HCT116 (cell line): ENCODE results near the gene WDR19. TPM values are rescaled to one million over a fixed set of nuclear protein-coding genes. Genes with fewer than 3 reads are reported as not detected.

Source experiments
- ATAC-seq: fragments of 200-7000 bp; cut with Tn5 transposase; 2 replicates; pipeline ENCODE4 v1.9.1; 2020; ENCODE audit warnings: mild to moderate bottlenecking, moderate library complexity
- BruUV-seq: library from RNA; stranded (reverse); fragments of 400-500 nt; replicated peaks from 2 replicates; lab custom pipeline; 2021; lab: Mats Ljungman, UMichigan
- CTCF ChIA-PET: fragments of 300-600 bp; sonication (Branson Sonifier 250); formaldehyde crosslinking; loops from one replicate; lab custom pipeline; 2021; ENCODE audit warnings: antibody characterized with exemption; lab: Charles Lee
- POLR2A ChIA-PET: fragments of 300-600, 350-600 bp; sonication (Branson Sonifier 250); formaldehyde crosslinking; loops from one replicate; lab custom pipeline; 2021; ENCODE audit warnings: antibody characterized with exemption; lab: Charles Lee
- RAD21 ChIA-PET, 2 experiments: fragments of 300-600 bp; sonication (Branson Sonifier 250); formaldehyde crosslinking; loops; one replicate each; lab custom pipeline; 2023; ENCODE audit warnings: low total read pairs in 2 of 2; ENCODE audit not compliant: uncharacterized antibody in 2 of 2, unreplicated experiment in 2 of 2, low non-redundant PET in 1 of 2; lab: Charles Lee
- DNase-seq: peaks from one replicate; pipeline ENCODE4 v3.0.0-alpha.2; 2010; ENCODE audit warnings: low read depth, low spot score
- H2AFZ ChIP-seq: fragments of 200-600 bp; shearing (Covaris generic), sonication (generic); 2 replicates; pipeline ENCODE4 v1.6.1; 2017; ENCODE audit warnings: low read depth, mixed run types, mixed read lengths, antibody characterized with exemption, low read length; ENCODE audit not compliant: poor library complexity, severe bottlenecking
- H3K27ac ChIP-seq: 2 replicates; pipeline ENCODE4 v1.5.1; 2012; ENCODE audit warnings: low read depth, low read length
- H3K27me3 ChIP-seq: fragments of 200-600 bp; sonication (generic); 2 replicates; pipeline ENCODE4 v1.6.1; 2016; ENCODE audit warnings: mixed run types, low read length, mixed read lengths; ENCODE audit not compliant: insufficient read depth
- H3K36me3 ChIP-seq, 2 experiments: fragments of 200-500 bp in 1 of 2; fragments of 200-600 bp in 1 of 2; sonication (Bioruptor generic) in 1 of 2; sonication (generic) in 1 of 2; 2 replicates each; pipeline versions ENCODE4 v1.5.1 to v1.6.1; 2014 to 2016; ENCODE audit warnings: low read length in 2 of 2, inconsistent platforms in 1 of 2, mixed read lengths in 1 of 2, mixed run types in 1 of 2; ENCODE audit not compliant: insufficient read depth in 2 of 2, control insufficient read depth in 1 of 2
- H3K4me1 ChIP-seq, 2 experiments: fragments of 200-600 bp in 1 of 2; sonication (generic) in 1 of 2; 2 replicates each; pipeline versions ENCODE4 v1.5.1 to v1.6.1; 2012 to 2017; ENCODE audit warnings: low read length in 2 of 2, inconsistent platforms in 1 of 2, mild to moderate bottlenecking in 1 of 2, mixed read lengths in 1 of 2, mixed run types in 1 of 2, moderate library complexity in 1 of 2; ENCODE audit not compliant: insufficient read depth in 2 of 2, control insufficient read depth in 1 of 2
- H3K4me2 ChIP-seq: fragments of 200-600 bp; sonication (generic); 2 replicates; pipeline ENCODE4 v1.6.1; 2017; ENCODE audit warnings: mixed run types, low read length, mixed read lengths
- H3K4me3 ChIP-seq, 2 experiments: fragments of 200-600 bp in 1 of 2; sonication (generic) in 1 of 2; replicated peaks in 1 of 2; 2 replicates each; pipeline ENCODE4 v1.5.1; 2011 to 2016; ENCODE audit warnings: low read length in 2 of 2, control low read depth in 1 of 2, low read depth in 1 of 2, mild to moderate bottlenecking in 1 of 2, mixed read lengths in 1 of 2, mixed run types in 1 of 2
- H3K79me2 ChIP-seq: fragments of 200-600 bp; sonication (generic); 2 replicates; pipeline ENCODE4 v1.6.1; 2017; ENCODE audit warnings: mild to moderate bottlenecking, mixed run types, low read length, moderate library complexity, mixed read lengths; ENCODE audit not compliant: insufficient read depth
- H3K9ac ChIP-seq: fragments of 200-600 bp; sonication (generic); 2 replicates; pipeline ENCODE4 v1.6.1; 2016; ENCODE audit warnings: low read length, mixed read lengths
- H3K9me2 ChIP-seq: fragments of 200-600 bp; sonication (generic), shearing (Covaris generic); 2 replicates; pipeline ENCODE4 v1.6.1; 2017; ENCODE audit warnings: mixed run types, mild to moderate bottlenecking, moderate library complexity; ENCODE audit not compliant: insufficient read depth
- H3K9me3 ChIP-seq, 2 experiments: fragments of 200-500 bp in 1 of 2; fragments of 200-600 bp in 1 of 2; sonication (Bioruptor generic) in 1 of 2; sonication (generic) in 1 of 2; 2 replicates each; pipeline ENCODE4 v1.6.1; 2014 to 2017; ENCODE audit warnings: low read length in 2 of 2, mixed read lengths in 2 of 2, inconsistent platforms in 1 of 2, low read depth in 1 of 2, mild to moderate bottlenecking in 1 of 2, mixed run types in 1 of 2, moderate library complexity in 1 of 2; ENCODE audit not compliant: control insufficient read depth in 1 of 2, insufficient read depth in 1 of 2
- H4K20me1 ChIP-seq: fragments of 200-600 bp; sonication (generic), shearing (Covaris generic); 2 replicates; pipeline ENCODE4 v1.6.1; 2017; ENCODE audit warnings: mixed run types, mild to moderate bottlenecking, moderate library complexity; ENCODE audit not compliant: insufficient read depth
- CEBPB ChIP-seq: IDR thresholded peaks from 2 replicates; pipeline ENCODE4 v1.6.1; 2012; ENCODE audit warnings: low read depth
- ELF1 ChIP-seq: IDR thresholded peaks from 2 replicates; pipeline ENCODE4 v1.6.1; 2012; ENCODE audit warnings: low read depth, borderline replicate concordance
- JUND ChIP-seq: IDR thresholded peaks from 2 replicates; pipeline ENCODE4 v1.6.1; 2012
- POLR2A ChIP-seq: IDR thresholded peaks from 2 replicates; pipeline ENCODE4 v1.7.0; 2011; ENCODE audit warnings: borderline replicate concordance; ENCODE audit not compliant: insufficient read depth, insufficient read length; ENCODE audit errors: extremely low read depth
- POLR2AphosphoS5 ChIP-seq: IDR thresholded peaks from 2 replicates; pipeline ENCODE4 v1.6.1; 2011; ENCODE audit warnings: mild to moderate bottlenecking, low read depth, low read length, moderate library complexity
- SIN3A ChIP-seq: IDR thresholded peaks from 2 replicates; pipeline ENCODE4 v1.6.1; 2012; ENCODE audit warnings: low read depth
- SP1 ChIP-seq: IDR thresholded peaks from 2 replicates; pipeline ENCODE4 v1.6.1; 2012; ENCODE audit warnings: low read depth
- ZFX ChIP-seq: fragments of 450-650 bp; IDR thresholded peaks from 2 replicates; pipeline ENCODE4 v1.6.1; 2017
- intact Hi-C: fragments of 100-400 bp; cut with micrococcal nuclease; formaldehyde crosslinking; loops from 2 replicates; pipeline ENCODE4 v1.10.0; 2022
- total RNA-seq: library from RNA; stranded (reverse); gene quantifications from one replicate; pipeline ENCODE4 v1.2.1, GENCODE V29; 2021; ENCODE audit not compliant: unreplicated experiment
- TF ChIP-seq, protein P1 (sequence below): IDR thresholded peaks from 2 replicates; pipeline ENCODE4 v1.6.1; 2012; ENCODE audit warnings: low read depth
- TF ChIP-seq, protein P2 (sequence below): IDR thresholded peaks from 2 replicates; pipeline ENCODE4 v1.6.1; 2012

WDR19 gene
- total RNA-seq, 1 experiment from 2014 or later: 18.8 TPM

DNA sequence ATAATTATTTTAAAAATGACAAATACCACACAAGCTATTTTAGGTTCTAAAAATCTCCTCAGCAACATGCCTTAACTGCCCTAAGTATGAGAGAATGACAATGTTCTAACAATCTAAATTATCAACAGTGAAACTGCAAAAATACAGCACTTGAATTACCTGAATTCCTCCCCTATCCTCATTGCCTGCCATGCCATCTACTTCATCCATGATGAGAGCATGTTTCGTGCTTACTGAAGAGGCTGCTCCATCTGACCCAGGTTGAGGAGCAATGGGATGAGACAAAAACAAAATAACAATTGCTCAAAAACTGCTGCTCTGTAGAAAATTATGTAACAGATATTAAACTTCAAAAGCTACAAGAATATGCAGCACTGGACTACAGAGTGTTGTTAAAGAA is 120.6 kb downstream of the WDR19 start:
- ChIA-PET CTCF (no interaction called here), POLR2A (no interaction called here)
- BruUV-seq: no TSS peak

DNA sequence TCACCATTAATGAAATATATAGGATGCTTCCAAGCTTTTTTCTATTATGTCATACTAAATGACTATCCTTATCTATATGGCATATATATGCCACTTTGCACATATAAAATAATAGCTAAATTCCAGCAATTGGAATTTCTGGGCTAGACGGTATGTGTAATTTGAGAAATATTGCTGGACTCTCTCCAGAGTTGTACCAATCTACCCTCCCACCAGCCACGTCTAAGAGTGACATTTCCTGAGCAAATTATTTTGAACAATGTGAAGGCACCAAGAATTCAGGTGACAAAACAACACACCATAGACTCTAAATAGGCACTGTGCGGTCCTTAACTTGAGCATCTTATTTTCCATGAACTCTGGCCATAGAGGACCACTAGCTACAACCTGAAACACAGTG is 121.5 kb downstream of the WDR19 start:
- no peak for DNase-seq
- H3K4me1 ChIP-seq: peaks cover 5% of the 10 kb centered on the region in 2 experiments; a peak in 2 of 4 replicates
- BruUV-seq: no TSS peak
- no peak overlapping the region for H3K4me3 ChIP-seq
- no peak overlapping the region for H3K4me2 ChIP-seq
- H3K9ac ChIP-seq: no peak overlapping the region
- no peaks in the 10 kb centered on the region for H3K27me3 ChIP-seq
- ATAC-seq: no peak
- H3K79me2 ChIP-seq: peaks cover 11% of the 10 kb centered on the region
- H3K9me2 ChIP-seq: no peaks in the 10 kb centered on the region
- no peaks in the 10 kb centered on the region for H4K20me1 ChIP-seq
- RAD21 ChIA-PET: no interaction called here
- CTCF ChIA-PET: no interaction called here
- H3K27ac ChIP-seq: no peak overlapping the region
- H3K36me3 ChIP-seq: peaks cover 11 to 34% of the 10 kb centered on the region in 2 experiments; a peak in 3 of 4 replicates
- intact Hi-C loops: no loop called here
- H2AFZ ChIP-seq: no peak overlapping the region
- POLR2A ChIA-PET: no interaction called here
- H3K9me3 ChIP-seq: no peaks in the 10 kb centered on the region
- TF ChIP-seq POLR2AphosphoS5: no peak
- TF ChIP-seq CEBPB: no peak
- no peak for TF ChIP-seq ZFX
- no peak for TF ChIP-seq ELF1
- TF ChIP-seq, protein P1, sequence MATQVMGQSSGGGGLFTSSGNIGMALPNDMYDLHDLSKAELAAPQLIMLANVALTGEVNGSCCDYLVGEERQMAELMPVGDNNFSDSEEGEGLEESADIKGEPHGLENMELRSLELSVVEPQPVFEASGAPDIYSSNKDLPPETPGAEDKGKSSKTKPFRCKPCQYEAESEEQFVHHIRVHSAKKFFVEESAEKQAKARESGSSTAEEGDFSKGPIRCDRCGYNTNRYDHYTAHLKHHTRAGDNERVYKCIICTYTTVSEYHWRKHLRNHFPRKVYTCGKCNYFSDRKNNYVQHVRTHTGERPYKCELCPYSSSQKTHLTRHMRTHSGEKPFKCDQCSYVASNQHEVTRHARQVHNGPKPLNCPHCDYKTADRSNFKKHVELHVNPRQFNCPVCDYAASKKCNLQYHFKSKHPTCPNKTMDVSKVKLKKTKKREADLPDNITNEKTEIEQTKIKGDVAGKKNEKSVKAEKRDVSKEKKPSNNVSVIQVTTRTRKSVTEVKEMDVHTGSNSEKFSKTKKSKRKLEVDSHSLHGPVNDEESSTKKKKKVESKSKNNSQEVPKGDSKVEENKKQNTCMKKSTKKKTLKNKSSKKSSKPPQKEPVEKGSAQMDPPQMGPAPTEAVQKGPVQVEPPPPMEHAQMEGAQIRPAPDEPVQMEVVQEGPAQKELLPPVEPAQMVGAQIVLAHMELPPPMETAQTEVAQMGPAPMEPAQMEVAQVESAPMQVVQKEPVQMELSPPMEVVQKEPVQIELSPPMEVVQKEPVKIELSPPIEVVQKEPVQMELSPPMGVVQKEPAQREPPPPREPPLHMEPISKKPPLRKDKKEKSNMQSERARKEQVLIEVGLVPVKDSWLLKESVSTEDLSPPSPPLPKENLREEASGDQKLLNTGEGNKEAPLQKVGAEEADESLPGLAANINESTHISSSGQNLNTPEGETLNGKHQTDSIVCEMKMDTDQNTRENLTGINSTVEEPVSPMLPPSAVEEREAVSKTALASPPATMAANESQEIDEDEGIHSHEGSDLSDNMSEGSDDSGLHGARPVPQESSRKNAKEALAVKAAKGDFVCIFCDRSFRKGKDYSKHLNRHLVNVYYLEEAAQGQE: no peak
- TF ChIP-seq SP1: no peak
- TF ChIP-seq, protein P2, sequence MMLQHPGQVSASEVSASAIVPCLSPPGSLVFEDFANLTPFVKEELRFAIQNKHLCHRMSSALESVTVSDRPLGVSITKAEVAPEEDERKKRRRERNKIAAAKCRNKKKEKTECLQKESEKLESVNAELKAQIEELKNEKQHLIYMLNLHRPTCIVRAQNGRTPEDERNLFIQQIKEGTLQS: no peak
- no peak for TF ChIP-seq JUND
- TF ChIP-seq POLR2A: no peak

More for the DNA sequence above, 120.6 kb downstream of the WDR19 start:
- RAD21 ChIA-PET: no interaction called here
- Histone ChIP-seq H3K79me2 (peaks cover 9% of the 10 kb centered on the region), H3K9ac (no peak overlapping the region), H3K9me2 (no peaks in the 10 kb centered on the region), H3K9me3 (no peaks in the 10 kb centered on the region), H3K4me3 (no peak overlapping the region), H3K4me1 (peaks cover 5% of the 10 kb centered on the region in 2 experiments; a peak in 2 of 4 replicates), H3K4me2 (no peak overlapping the region), H3K36me3 (peaks cover 9 to 28% of the 10 kb centered on the region in 2 experiments; a peak in 3 of 4 replicates), H2AFZ (no peak overlapping the region), H4K20me1 (no peaks in the 10 kb centered on the region)
- no peak for ATAC-seq
- DNase-seq: no peak
- intact Hi-C loops: no loop called here
- TF ChIP-seq, protein P1: no peak
- no peak for TF ChIP-seq SIN3A
- TF ChIP-seq CEBPB: no peak
- TF ChIP-seq JUND: no peak
- TF ChIP-seq, all 23 proteins: peak for 0
- Histone ChIP-seq H3K27ac (no peak overlapping the region), H3K27me3 (no peaks in the 10 kb centered on the region)
